GM19099 (cell line): Measurements from ENCODE around the gene CLSTN2.

Source experiments
- POLR2A ChIP-seq: IDR thresholded peaks from 3 replicates; pipeline ENCODE4 v1.6.1; 2011; ENCODE audit warnings: low read depth; ENCODE audit not compliant: insufficient read length; ENCODE audit errors: extremely low read depth

CLSTN2 gene

GRCh38 chr3:139970526-139970925, 35.5 kb downstream of the CLSTN2 start:
- TF ChIP-seq POLR2A = no peak

- TF ChIP-seq POLR2A = no peak
These were observed 39.9 kb downstream of the CLSTN2 start for GRCh38 chr3:139974809-139975425.

GRCh38 chr3:139975594-139976365, 40.8 kb downstream of the CLSTN2 start:
- no peak for TF ChIP-seq POLR2A

GRCh38 chr3:139978966-139979365, 44.0 kb downstream of the CLSTN2 start:
- TF ChIP-seq POLR2A = no peak

GRCh38 chr3:139979991-139980390, 45.0 kb downstream of the CLSTN2 start:
- TF ChIP-seq POLR2A = no peak

GRCh38 chr3:139982404-139982803, 47.4 kb downstream of the CLSTN2 start:
- no peak for TF ChIP-seq POLR2A

- no peak for TF ChIP-seq POLR2A
These were observed 50.6 kb downstream of the CLSTN2 start for GRCh38 chr3:139985576-139985975.

- TF ChIP-seq POLR2A = no peak
These were observed 52.9 kb downstream of the CLSTN2 start for GRCh38 chr3:139987908-139988307.

- no peak for TF ChIP-seq POLR2A
These were observed 53.6 kb downstream of the CLSTN2 start for GRCh38 chr3:139988472-139989156.

- TF ChIP-seq POLR2A = no peak
These were observed 59.9 kb downstream of the CLSTN2 start for GRCh38 chr3:139994891-139995290.

- TF ChIP-seq POLR2A = no peak
These were observed 69.3 kb downstream of the CLSTN2 start for GRCh38 chr3:140004271-140004670.

- no peak for TF ChIP-seq POLR2A
These were observed 71.3 kb downstream of the CLSTN2 start for GRCh38 chr3:140006331-140006730.

GRCh38 chr3:140007081-140007480, 72.1 kb downstream of the CLSTN2 start:
- TF ChIP-seq POLR2A = no peak

GRCh38 chr3:140007911-140008869, 73.2 kb downstream of the CLSTN2 start:
- no peak for TF ChIP-seq POLR2A

- no peak for TF ChIP-seq POLR2A
These were observed 75.4 kb downstream of the CLSTN2 start for GRCh38 chr3:140010391-140010790.
